Measurements from ENCODE around the gene HEYL.

- TF ChIP-seq, protein P1, sequence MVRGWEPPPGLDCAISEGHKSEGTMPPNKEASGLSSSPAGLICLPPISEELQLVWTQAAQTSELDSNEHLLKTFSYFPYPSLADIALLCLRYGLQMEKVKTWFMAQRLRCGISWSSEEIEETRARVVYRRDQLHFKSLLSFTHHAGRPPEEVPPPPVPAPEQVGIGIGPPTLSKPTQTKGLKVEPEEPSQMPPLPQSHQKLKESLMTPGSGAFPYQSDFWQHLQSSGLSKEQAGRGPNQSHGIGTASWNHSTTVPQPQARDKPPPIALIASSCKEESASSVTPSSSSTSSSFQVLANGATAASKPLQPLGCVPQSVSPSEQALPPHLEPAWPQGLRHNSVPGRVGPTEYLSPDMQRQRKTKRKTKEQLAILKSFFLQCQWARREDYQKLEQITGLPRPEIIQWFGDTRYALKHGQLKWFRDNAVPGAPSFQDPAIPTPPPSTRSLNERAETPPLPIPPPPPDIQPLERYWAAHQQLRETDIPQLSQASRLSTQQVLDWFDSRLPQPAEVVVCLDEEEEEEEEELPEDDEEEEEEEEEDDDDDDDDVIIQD (CRISPR knock-in tag; IDR thresholded peaks at IDR 0.05) = no peak
- no peak for TF ChIP-seq GABPB1 (CRISPR knock-in tag; IDR thresholded peaks at IDR 0.05)
- no peak for TF ChIP-seq RAD21 (CRISPR knock-in tag; conservative IDR thresholded peaks at IDR 0.05 in 1 of 2, IDR thresholded peaks at IDR 0.05 in 1 of 2)
- TF ChIP-seq, protein P2, sequence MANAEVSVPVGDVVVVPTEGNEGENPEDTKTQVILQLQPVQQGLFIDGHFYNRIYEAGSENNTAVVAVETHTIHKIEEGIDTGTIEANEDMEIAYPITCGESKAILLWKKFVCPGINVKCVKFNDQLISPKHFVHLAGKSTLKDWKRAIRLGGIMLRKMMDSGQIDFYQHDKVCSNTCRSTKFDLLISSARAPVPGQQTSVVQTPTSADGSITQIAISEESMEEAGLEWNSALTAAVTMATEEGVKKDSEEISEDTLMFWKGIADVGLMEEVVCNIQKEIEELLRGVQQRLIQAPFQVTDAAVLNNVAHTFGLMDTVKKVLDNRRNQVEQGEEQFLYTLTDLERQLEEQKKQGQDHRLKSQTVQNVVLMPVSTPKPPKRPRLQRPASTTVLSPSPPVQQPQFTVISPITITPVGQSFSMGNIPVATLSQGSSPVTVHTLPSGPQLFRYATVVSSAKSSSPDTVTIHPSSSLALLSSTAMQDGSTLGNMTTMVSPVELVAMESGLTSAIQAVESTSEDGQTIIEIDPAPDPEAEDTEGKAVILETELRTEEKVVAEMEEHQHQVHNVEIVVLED (CRISPR knock-in tag; IDR thresholded peaks at IDR 0.05) = no peak
- TF ChIP-seq CTCF (IDR thresholded peaks at IDR 0.05 in 2 of 3, conservative IDR thresholded peaks at IDR 0.05 in 1 of 3; ENCODE audit: insufficient read depth in 2 of 3, low read depth in 1 of 3, low read length in 3 of 3) = no peak
- TF ChIP-seq ETV5 (CRISPR knock-in tag; IDR thresholded peaks at IDR 0.05; ENCODE audit: low read depth) = no peak
- TF ChIP-seq SREBF2 (CRISPR knock-in tag; IDR thresholded peaks at IDR 0.05) = no peak
- no peak for TF ChIP-seq TCF7L2 (IDR thresholded peaks at IDR 0.05; ENCODE audit: low read depth, low read length)
- TF ChIP-seq, protein P3, sequence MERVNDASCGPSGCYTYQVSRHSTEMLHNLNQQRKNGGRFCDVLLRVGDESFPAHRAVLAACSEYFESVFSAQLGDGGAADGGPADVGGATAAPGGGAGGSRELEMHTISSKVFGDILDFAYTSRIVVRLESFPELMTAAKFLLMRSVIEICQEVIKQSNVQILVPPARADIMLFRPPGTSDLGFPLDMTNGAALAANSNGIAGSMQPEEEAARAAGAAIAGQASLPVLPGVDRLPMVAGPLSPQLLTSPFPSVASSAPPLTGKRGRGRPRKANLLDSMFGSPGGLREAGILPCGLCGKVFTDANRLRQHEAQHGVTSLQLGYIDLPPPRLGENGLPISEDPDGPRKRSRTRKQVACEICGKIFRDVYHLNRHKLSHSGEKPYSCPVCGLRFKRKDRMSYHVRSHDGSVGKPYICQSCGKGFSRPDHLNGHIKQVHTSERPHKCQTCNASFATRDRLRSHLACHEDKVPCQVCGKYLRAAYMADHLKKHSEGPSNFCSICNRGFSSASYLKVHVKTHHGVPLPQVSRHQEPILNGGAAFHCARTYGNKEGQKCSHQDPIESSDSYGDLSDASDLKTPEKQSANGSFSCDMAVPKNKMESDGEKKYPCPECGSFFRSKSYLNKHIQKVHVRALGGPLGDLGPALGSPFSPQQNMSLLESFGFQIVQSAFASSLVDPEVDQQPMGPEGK (CRISPR knock-in tag; IDR thresholded peaks at IDR 0.05; ENCODE audit: borderline replicate concordance) = no peak
These were observed 26.2 kb downstream of the HEYL start for GRCh38 chr1:39613250-39613649.

Measured in K562 (cell line).